Measurements from ENCODE around the gene PMEPA1. TPM values are rescaled to one million over a fixed set of nuclear protein-coding genes. Genes with fewer than 3 reads are reported as not detected.

Gene PMEPA1
- polyA plus RNA-seq, 2 of the 4 experiments (the other 2 are of a cell fraction): 131 to 147 TPM

- TF ChIP-seq TP53 (CRISPR knock-in tag; IDR thresholded peaks at IDR 0.05): no peak
- no peak for TF ChIP-seq POLR2A (IDR thresholded peaks at IDR 0.05; ENCODE audit: low read length)
- TF ChIP-seq HOXB5 (CRISPR knock-in tag; IDR thresholded peaks at IDR 0.05): no peak
- TF ChIP-seq EP300 (IDR thresholded peaks at IDR 0.05): no peak
- no peak for TF ChIP-seq USF2 (IDR thresholded peaks at IDR 0.05)
- TF ChIP-seq HDAC2 (IDR thresholded peaks at IDR 0.05): no peak
- no peak for TF ChIP-seq ATOH8 (CRISPR knock-in tag; IDR thresholded peaks at IDR 0.05; ENCODE audit: low read depth)
- TF ChIP-seq EHF (CRISPR knock-in tag; IDR thresholded peaks at IDR 0.05): no peak
- no peak for TF ChIP-seq ZC3H11A (IDR thresholded peaks at IDR 0.05)
These were observed 59.5 kb downstream of the PMEPA1 start (continued) for GRCh38 chr20:57650266-57650665.

GRCh38 chr20:57649617-57650015 lies 60.2 kb downstream of the PMEPA1 start:
- WGBS (ENCODE audit: missing lambda C conversion rate): 93% methylated on average over 14 of the region's 14 CpGs
- H3K27ac ChIP-seq: peak overlapping the region in 1 of 2 experiments; percentile 30; a peak in 1 of 6 replicates
- H3K4me2 ChIP-seq: no peak overlapping the region
- no peak overlapping the region for H3K4me3 ChIP-seq
- ChIA-PET POLR2A (no interaction called here), CTCF (interaction anchor here (0.5 to 2.6 kb wide), 6 partner anchors 13 to 561 kb away, joined by 3 to 14 read pairs (median 5); no protein-coding TSS in a partner anchor)
- ATAC-seq (no peak), FAIRE-seq (no peak), DNase-seq (ENCODE audit: low read depth in 1 of 2, low spot score in 1 of 2) (no peak)
- TF ChIP-seq CHD4 (IDR thresholded peaks at IDR 0.05; ENCODE audit: borderline replicate concordance) (no peak), ZFP36 (IDR thresholded peaks at IDR 0.05; ENCODE audit: borderline replicate concordance, partially characterized antibody) (no peak), NPAS2 (CRISPR knock-in tag; IDR thresholded peaks at IDR 0.05; ENCODE audit: borderline replicate concordance) (no peak), HOXB5 (CRISPR knock-in tag; IDR thresholded peaks at IDR 0.05) (no peak), KDM1A (IDR thresholded peaks at IDR 0.05; ENCODE audit: low read depth) (no peak), MAX (IDR thresholded peaks at IDR 0.05) (no peak), RNF2 (IDR thresholded peaks at IDR 0.05; ENCODE audit: borderline replicate concordance, low read depth) (no peak), KDM5A (IDR thresholded peaks at IDR 0.05) (no peak), ATOH8 (CRISPR knock-in tag; IDR thresholded peaks at IDR 0.05; ENCODE audit: low read depth) (no peak)
- peaks cover 2% of the 10 kb centered on the region for H3K4me1 ChIP-seq
- H3K9me3 ChIP-seq: 0 out of 3 replicates have a peak, but pooled peaks cover 2% of the 10 kb centered on the region

GRCh38 chr20:57648878-57649616 lies 60.8 kb downstream of the PMEPA1 start:
- DNase-seq (ENCODE audit: low read depth in 1 of 2, low spot score in 1 of 2) (no peak), FAIRE-seq (no peak), ATAC-seq (no peak)
- Histone ChIP-seq H3K4me2 (no peak overlapping the region), H3K9me3 (0 out of 3 replicates have a peak, but pooled peaks cover 2% of the 10 kb centered on the region), H3K4me1 (no peaks in the 10 kb centered on the region), H3K27ac (peak overlapping the region in 1 of 2 experiments; percentile 30; a peak in 1 of 6 replicates), H3K4me3 (no peak overlapping the region)
- POLR2A ChIA-PET: interaction anchor here (0.6 kb wide), 1 partner anchor 31 kb away, joined by 3 read pairs; no protein-coding TSS in a partner anchor
- 87% methylated on average over 15 of the region's 15 CpGs for WGBS (ENCODE audit: missing lambda C conversion rate)
- no peak for TF ChIP-seq CBX8 (IDR thresholded peaks at IDR 0.05)
- peak in 1 of 2 experiments; percentile 16; a peak in 1 of 5 replicates for TF ChIP-seq JUN (IDR thresholded peaks at IDR 0.05)
- CTCF ChIA-PET: interaction anchor here (0.9 to 2.6 kb wide), 7 partner anchors 10 to 562 kb away, joined by 3 to 14 read pairs (median 5); no protein-coding TSS in a partner anchor

All from A549 (cell line).